NCI-H524 (cell line): ENCODE data around the gene EIF3I.

ENCODE experiments used
- DNase-seq, 2 experiments: peaks; one replicate each; lab custom pipeline; 2025; lab: John Stamatoyannopoulos, UW

The EIF3I gene

DNA sequence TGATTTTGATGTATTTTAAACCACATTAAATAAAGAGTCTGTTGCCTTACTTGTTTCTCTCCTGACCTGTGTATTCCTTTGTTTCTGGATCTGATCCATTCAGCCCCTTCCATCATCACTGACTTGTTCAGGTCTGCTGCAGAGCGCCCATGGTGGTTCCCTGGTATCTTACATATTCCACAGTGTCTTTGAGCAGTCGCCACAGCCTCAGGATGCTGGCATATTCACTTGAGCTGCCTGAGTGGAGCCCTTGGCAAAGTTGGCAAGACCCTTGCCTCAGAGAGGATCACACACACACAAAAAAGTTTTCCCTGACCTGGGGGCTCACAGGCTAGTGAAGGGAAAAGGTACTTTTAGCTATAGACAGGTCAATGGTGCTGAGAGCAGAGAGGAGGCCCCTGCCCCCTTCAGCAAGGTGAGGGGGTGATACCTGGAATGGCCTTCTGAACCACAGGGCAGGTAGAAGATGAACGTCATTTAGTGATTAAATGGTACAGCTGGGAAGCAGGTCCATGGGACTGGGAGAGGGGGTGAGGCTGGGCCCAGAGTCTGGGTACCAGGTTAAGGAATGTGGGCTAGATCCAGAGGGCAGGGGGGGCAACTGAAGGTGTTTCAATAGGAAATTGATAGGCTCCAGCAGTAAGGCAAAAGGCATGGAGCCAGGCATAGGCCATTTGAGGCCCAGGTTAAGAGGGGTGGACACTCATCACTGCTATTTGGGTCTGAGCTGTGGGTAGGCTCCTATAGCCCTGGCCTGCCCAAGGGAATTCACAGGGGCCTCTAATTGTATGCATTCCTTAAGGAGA, 23.8 kb upstream of the EIF3I start:
- DNase-seq, result no peak

DNA sequence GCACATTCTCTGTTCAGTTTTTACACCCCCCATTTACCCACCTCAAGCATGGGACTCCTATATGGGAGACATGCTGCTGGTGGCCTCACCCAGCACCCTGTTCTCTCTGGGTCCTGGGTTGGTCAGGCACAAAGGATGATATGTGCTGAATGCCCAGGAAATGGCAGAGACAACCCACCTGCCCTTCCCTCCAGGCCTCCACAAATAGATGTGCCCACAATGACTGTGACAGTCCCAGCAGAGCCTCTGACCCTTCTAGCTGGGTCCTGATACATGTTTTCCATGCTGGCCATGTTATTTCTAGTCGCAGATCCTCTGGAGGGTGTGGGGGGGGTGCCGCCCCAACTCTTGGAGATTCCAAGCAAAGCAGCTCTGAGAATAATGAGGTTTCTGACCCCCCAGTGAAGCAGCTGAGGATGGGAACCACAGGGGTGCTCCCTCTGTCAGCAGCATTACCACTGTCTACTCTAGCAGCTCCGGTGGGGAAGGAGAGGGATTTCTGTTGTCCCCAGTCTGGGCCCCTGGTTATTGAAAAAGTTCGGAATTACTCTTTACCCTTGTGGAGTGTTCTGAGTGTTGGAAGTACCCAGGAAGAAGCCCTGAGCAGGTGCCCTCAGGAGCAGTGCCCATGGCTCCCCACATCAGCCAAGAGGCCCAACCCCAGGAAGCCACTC, 23.0 kb upstream of the EIF3I start:
- DNase-seq, result no peak

DNA sequence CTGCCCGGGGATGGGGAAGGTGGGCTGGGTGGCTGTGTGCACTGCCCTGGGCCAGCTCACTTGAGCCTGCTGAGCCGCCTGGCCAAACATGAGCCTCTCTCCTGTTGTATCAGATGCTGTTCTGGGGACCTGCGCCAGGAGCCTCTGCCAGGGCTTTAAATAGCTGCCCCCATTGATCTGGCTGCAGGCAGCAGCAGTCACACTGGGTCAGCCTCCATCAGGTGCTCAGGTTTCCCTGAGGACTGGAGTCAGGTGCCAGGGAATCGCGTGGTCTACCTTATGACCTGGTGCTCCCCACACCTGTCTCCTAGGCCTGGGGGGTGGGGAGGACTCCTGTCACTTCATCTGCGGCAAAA, 22.5 kb upstream of the EIF3I start:
- DNase-seq, result no peak

DNA sequence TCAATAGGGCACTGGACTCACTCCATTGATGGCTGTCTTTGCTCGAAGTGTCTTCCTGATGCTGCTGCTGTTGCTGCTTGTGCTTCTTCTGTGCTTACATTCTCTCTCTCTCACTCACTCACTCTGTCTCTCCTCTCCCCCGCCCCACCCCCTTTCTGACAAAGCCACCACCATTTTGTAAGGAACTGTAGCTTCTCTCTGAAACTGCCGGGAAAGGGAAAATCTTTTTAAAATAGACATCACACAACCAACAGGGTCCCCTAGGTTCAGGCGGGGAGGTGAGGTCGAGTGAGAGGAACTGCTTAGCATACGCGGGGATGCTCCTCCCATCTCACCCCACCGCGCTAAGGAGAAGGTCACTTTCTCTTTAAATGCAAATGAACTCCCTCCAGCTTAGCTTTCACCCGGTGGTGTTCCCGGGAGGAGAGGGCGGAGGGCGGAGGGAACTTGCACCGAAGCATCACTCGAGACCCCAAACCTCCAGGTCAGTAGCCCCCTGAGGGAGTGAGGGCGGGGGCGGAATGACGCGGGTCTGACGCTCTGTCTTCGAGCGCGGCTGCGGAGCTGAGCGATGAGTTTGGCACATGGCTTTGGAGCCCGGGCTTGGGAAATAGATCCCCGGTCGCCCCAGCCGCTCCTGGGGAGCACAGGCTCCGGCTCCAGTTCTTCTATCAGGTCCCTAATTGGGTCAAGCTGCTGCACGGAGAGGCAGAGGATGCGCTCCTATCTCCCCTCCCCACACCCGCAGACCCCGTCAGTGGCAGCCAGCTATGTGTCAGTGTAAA, 21.8 kb upstream of the EIF3I start, which contains the start of gene CCDC28B:
Gene CCDC28B, plus strand, starts transcription at position 370 of the 785 bp plus-strand sequence. CDS start 1,341 bp downstream, outside the sequence.
- DNase-seq, result peak; percentile 32 to 64

DNA sequence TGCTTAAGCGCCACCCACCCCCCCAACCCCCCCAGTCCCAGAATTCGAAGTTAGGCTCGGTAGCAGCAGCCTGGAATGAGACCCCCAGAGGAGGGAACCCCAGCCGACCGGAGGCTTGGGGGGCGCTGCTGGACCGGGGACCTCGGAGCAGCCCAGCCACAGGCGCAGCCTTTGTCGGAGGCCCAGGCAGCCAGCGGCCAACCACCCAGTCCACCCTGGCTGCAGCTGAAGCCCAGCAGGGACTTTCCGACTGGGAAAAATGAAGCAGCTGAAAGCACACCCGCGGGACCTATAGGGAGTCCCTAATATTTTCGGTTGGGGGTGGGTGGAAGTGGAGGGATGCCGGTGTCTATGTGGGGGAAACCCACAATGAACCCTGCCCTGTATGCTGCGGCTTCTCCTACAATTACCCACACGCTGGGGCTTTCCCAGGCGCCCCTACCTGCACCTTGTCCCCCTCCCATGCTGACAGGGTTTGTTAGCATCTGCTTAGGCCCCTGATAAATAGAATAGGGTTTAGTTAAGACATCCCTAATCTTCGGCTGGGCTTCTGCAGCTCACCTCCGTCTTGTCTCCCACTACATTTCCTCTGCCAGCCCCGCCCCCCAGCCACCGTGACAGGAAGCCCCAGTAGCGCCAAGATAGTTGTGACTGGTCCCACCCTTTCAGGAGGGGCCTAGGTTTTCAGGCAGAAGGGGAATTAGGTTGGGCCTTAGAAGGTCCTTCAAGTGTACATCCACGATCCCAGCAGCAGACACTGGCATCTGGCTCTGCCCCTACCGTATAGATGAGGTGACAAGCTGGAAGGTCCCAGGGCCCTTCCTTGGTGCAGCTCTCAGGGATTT, 21.0 kb upstream of the EIF3I start:
- DNase-seq, result peak in 1 of 2 experiments; percentile 15

DNA sequence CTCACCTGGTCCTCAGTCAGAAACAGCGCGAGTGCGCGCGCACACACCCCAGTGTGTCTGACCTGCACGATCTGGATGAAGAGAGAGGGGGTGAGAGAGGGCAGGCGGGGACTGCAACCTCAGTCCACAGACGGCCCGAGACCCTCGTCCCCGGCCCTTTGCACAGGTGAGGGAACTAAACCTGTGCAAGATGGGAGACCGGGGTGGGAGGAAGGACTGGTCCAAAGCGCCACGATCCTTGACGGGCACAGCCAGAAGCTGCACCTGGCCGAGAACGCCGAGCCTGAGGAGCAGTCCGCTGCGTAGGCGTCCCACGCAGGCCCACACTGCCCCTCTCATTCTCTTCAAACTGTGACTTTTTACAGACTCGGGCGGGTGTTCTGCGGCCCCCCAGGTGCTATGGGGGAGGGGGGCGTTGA, 17.3 kb upstream of the EIF3I start:
- no peak for DNase-seq

DNA sequence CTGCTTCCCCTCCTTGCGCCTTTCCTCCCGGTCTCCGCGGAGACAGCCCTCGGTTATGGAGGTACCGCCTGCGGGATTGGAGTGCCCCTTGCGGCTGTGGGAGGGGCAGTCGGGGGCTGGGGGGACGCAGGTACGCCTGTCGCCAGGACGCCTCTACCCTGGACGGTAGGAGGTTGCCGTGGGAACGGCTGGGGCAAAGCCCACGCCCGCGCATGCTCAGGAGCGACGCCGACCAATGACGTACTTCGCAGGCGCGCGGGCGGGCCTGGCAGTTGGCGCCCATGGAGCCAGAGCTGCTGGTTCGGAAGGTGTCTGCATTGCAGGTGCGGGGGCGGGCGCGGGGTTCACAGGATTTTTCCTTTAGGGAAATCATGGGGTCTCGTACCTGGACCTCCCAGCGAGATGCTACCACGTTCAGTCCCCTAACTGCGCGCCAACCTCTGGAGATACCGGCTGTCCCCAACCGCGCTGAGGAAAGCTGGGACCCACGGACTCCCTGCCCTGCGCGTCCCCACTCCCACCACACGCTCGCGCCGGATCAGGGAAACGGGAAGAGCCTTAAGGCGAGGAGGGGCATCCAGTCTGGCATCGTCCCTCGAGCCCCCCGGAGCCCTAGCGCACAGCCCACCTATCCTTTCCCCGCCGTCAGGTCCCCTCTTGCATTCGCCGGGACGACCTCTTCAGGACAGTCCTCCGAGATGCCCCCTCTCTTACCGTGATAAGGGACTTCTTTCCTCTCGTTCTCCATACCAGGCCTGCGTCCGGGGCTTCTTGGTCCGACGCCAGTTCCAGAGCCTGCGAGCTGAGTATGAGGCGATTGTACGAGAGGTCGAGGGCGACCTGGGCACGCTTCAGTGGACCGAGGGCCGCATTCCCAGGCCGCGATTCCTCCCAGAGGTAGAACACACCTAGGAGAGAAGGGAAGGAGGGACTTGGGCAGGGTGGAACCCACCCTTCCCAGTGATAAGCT, 16.5 kb upstream of the EIF3I start, which contains the start of gene IQCC:
Gene IQCC, plus strand, starts transcription at position 271 of the 970 bp plus-strand sequence. Its CDS starts 11 bp downstream, at position 282.
- DNase-seq, result peak; percentile 83 to 90

DNA sequence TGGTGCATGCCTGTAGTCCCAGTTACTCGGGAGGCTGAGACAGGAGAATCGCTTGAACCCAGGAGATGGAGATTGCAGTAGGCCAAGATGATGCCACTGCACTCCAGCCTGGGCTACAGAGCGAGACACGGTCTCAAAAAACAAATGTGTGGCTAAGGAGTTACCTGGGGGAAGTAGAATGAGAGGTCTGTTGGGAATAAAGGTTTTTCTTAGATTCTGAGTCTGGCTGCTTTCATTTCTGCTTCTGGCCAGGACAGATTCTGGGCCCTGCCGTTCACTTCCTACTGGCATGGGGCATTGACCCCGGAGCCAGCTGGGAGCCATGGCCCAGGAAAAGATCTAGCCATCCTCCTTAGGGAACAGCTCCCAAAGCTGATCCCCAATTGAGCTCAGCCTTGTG, 13.7 kb upstream of the EIF3I start:
- no peak for DNase-seq

DNA sequence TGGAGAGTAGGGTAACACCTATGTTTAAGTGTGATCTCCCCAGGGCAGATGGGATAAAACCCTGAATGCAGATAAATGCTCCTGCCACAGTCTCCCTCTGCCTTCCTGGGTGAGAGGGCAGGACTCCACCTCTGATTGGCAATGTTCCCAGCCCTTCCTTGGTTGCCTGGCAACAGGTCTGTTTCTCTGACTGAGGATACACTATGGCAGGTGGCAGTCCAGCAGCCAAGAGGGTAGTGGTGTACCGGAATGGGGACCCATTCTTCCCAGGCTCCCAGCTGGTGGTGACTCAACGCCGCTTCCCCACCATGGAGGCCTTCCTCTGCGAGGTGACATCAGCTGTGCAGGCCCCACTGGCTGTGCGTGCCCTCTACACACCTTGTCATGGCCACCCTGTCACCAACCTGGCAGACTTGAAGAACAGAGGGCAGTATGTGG, 13.3 kb upstream of the EIF3I start, which contains the start of gene DCDC2B:
Gene DCDC2B, plus strand, starts transcription at position 199 of the 438 bp plus-strand sequence. Its CDS starts 5 bp downstream, at position 204.
- peak; percentile 92 to 96 for DNase-seq

DNA sequence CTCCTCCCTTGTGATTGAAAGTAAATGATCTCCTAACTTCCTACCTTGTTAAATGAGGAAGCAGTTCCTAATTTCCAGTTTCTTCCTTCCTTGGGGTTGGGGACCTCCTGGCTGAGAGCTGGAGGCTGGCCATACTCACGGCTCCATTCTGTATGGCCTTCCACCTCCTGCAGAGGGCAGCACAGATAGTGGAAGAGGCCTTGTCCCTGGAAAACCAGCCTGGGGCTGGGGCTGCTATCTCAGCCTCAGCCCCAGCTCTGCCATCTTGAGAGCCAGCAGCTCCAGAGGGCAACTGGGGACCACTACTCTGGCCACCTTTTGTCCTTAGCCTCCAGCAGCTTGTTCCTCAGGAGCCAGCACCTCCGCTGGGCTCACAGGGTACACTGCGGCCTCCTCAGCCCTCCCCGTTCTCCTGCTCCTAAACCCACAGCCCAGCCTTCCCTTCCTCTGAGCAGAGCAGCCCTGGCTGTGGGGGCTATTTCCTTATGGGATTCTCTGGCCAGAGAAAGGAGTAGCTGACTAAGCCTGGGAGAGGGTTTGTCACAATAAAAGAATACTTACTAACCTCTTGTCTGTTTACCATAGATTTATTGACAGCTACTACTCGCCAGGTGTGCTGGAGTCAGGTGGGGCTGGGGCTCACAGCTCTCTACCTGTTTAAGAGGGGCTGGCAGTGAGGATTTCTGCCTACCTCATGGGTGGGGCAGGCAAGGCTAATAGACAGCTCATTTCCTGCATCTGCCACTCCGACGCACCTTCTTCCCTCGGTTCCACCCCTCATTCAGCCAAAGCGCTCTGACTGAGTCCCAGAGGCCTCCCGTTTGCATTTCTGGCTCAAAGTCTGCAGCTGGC, 6.4 kb upstream of the EIF3I start:
- peak; percentile 18 to 62 for DNase-seq

DNA sequence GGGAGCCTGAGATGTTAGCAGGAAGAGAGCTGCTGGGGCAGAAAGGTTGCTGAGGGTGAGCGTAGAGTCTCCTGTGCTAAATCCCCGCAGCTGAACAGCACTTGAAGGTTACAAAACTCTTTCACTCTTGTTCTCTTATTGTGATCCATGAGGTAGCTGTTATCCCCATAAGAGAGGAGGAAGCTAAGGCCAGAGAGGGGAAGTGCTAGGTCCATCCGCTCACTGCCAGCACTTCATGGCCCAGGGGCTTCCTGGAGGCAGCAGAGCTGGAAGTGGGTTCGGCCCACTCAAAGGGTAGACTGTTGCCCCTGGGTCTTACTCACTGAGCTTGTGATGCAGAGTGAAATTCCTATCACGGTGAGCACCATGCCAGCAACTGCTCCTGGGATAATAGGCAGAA, 5.6 kb upstream of the EIF3I start:
- DNase-seq, result no peak

DNA sequence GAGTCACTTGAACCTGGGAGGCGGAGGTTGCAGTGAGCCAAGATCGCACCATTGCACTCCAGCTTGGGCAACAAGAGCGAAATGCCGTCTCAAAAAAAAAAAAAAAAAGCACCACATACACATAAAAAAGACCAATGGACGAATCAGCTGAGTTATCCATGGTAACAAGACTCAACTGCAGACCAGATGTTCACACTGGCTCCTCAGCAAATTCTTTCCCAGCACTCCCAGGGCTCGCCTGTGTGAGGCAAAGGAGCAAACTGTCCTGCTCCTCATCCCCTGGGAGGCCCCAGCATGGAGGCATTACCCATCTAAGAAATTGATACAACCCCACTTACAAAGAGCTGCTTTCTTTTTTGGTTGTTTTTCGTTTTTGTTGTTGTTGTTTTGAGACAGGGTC, 3.2 kb upstream of the EIF3I start:
- no peak for DNase-seq

DNA sequence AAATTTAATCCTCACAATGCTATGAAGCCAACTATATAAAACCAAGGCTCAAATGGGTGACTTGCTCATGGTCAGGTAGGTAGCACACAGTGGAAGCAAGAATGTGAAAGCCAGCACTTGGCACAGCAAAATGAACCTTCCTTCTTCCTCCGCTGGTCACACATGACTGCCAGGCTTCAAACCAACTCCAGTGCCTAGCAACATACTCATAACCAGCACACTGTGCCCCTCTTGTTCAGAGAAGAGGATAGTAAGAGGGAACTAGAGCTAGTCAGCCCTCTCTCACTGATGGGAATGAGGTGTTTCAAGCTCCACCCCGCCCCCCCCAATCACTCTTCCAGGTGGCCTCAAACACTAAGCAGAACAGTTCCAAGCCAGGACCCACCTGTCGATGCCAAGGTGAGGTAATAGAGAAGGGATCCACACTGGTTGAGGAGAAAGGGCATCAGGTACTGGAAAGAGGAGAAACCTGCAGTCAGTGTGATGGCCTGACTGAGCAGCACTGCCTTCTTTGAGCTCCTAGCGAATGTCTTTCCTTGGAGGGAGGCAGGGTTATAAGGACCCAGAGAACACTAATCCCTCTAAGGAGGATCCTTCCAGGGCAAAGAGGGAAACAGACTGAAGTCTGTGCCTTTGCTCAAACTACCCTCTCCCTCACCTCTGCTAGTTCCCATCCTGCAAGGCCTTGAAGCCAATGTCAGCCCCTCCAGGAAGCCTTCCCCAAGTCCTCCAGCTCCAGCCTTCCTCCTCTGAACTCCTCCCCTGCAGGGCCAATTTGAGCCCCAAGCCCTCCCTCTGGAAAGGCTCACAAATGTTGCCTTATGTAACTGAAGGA, 1.2 kb upstream of the EIF3I start:
- DNase-seq, result no peak

DNA sequence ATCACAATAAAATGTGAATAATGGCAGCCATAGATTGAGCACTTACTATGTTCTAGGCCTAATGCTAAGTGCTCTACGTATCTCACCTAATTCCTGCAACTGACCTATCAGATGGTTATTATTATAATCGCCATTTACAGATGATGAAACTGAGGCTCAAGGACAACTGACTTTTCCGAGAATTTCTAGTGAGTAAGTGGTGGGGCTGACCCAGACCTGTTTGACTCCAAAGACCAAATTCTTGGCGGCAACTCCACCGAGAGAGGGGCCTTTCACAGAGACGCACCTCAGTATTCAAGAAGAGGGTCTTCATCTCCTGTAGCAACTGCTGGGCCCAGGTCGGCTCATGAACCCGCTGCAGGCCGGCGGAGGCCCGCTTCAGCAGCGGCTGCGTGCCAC, 627 bp upstream of the EIF3I start:
- DNase-seq, result no peak

DNA sequence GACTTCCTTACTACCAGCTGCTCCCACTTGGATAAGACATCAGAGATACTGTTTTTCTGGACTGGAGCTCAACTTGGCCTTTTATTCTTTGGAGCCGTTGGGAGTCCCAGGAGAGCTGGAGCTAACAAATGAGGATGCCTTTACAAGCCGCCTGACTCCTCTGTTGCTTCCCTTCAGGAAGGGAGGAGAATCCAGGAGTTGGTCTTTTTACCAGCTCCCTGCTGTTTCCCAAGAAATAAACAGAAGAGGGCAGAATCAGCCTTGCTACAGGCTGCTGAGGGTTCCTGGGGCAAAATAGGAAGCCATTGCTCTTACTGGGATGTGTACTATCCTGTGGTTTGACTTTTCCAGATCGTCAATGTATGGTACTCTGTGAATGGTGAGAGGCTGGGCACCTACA, 1.5 kb downstream of the EIF3I start:
- DNase-seq, result no peak

DNA sequence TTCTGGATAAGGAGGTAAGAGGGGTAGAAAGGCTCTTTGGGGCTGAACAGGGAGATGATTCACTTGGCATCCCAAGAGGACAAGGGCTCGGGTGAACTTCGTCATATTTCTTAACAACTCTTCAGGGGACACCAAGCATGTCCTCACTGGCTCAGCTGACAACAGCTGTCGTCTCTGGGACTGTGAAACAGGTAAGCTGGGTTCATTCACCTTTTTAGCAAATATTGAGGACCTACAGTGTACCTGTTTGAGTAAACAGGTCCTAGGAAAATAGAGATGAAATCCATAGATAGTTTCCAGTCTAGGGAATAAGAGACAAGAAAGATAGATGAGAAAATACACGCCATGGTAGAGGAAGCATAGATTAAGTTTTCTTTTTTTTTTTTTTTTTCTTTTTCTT, 2.1 kb downstream of the EIF3I start:
- no peak for DNase-seq

DNA sequence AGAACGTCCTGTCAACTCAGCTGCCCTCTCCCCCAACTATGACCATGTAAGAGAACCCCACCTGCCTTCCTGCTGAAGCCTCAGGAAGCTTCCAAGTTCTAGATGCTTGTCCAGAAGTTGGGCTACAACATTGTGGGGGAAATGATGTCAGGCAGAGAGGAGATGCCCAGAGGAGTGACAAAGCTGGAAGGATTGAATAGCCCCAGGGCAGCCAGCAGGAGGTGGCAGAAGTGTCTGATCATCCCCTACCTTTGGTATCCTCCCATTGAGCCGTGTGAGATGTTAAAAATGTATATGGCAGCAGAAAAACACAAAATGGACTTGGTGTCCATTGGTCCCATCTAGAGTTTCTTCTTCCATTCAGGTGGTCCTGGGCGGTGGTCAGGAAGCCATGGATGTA, 6.6 kb downstream of the EIF3I start:
- no peak for DNase-seq

DNA sequence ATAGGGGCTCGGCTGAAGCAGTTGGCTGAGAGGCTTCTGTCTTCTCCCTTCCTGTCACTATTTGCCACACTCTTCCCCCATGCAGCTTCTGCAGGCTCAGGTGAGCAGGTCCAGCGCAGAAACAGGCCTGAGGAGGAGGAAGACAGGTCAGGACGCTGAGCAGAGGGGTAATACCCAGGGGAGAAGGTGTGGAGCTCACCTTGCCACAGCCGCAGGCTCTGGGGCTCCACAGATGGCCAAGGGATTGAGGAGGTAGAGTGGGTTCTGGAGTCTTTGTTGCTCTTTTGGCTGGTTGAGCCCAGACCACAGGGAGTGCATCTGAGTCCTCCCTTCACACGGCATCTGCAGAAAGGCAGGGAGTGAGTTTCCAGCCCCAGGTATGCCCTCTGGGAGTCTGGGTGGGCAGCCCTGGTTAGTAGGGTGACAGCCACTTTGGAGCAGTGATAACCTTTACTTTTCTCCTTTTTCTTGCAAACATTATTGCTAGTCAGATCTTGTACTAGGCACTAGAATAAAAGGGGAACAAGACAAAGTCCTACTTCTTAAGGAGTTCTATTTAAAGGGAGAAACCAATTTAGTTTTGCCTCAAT, 9.7 kb downstream of the EIF3I start:
- DNase-seq, result no peak
